GM21619 (cell line): ENCODE data around the gene HOXA1.
"Not testable (repeated sequence)": the region's sequence is repeated elsewhere in the genome, so short reads cannot be mapped to it uniquely, and the experiment has no call there.

Experiments used
- ATAC-seq: cut with Tn5 transposase; IDR thresholded peaks from one replicate; pipeline ENCODE4 v1.9.1; 2021; ENCODE audit not compliant: unreplicated experiment

The HOXA1 gene

DNA sequence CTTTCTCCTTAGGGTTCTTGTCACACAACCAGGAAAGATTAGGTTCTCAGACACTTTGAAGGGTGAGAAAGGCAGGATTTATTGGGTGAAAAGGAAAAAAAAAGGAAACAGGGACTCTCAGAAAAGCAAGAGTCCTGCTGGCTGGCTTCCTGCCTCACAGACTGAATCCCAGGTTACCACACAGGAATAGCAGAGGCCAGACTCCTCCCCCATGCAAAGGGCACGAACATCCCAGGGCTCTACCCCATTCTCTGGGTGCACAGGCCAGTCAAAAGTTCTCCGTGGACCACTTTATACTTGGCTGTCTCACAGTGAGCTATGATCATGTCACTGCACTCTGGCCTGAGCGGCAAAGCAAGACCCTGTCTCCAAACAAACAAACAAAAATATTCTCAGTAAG is 42.6 kb downstream of the HOXA1 start:
- ATAC-seq, result no peak

DNA sequence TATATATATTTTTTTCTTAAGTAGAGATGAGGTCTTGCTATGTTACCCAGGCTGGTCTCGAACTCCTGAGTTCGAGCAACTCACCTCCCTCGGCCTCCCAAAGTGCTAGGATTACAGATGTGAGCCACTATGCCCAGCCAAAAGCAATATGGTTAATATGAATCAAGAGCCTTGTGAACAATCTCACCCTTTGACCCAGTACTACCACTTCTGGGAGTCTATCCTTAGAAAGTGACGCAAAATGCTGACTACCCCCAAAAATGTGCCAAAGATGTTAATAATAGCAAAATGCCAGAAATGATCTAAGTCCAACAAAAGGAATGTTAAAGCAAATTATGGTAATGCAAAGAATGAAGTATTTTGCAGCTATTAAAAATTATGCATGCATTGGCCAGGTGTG is 44.3 kb downstream of the HOXA1 start:
- ATAC-seq, result no peak

DNA sequence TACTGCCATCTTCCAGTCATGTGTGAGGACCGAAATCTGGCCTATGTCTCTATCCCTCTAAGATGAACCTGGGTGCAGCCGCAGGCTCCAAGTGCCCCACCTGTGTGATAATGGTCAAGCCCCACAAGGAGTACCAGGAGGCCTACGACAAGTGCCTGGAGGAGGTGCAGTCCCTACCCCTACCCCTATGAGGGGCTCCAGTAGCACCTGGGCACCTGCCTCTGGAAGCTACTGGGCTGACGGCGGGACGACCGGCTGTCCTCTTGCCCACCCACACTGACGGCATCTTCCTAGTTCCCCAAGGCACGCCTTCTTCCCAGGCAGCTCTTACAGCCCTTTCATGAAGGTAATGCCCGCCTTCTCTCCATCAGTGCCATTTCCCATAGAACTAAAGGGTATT is 47.4 kb downstream of the HOXA1 start:
- no peak for ATAC-seq

DNA sequence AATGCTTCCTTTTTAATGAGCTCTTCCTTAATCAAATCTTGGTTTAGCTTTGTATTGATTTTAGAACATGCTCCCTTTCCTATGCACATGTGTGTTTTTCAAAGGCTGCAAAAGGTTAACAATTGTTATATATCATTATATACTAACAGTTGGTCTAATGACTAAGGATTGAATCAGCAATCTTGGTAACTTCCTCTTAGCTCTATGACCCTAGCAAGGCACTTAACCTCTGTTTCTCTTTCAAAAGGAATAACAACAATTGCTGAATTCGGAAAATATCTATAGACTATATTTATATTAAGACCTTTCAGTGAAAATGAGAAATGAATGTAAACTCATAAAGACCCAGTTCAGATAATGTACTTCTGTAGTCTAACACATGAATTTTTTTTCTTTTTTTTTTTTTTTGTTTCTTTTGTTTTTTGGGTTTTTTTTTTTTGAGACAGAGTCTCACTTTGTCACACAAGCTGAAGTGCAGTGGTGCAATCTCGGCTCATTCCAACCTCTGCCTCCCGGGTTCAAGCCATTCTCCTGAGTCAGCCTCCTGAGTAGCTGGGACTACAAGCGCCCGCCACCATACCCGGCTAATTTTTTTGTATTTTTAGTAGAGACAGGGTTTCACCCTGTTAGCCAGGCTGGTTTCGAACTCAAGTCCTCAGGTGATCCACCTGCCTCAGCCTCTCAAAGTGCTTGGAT is 48.8 kb downstream of the HOXA1 start:
- no peak for ATAC-seq

DNA sequence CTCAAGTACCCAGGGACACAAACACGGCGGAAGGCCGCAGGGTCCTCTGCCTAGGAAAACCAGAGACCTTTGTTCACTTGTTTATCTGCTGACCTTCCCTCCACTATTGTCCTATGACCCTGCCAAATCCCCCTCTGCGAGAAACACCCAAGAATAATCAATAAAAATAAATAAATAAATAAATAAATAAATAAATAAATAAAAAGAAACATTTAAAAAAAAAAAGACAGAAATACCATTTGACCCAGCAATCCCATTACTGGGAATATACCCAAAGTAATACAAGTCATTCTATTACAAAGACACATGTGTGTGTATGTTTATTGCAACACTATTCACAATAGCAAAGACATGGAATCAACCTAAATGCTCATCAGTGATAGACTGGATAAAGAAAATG is 49.8 kb downstream of the HOXA1 start:
- not testable (repeated sequence) for ATAC-seq

DNA sequence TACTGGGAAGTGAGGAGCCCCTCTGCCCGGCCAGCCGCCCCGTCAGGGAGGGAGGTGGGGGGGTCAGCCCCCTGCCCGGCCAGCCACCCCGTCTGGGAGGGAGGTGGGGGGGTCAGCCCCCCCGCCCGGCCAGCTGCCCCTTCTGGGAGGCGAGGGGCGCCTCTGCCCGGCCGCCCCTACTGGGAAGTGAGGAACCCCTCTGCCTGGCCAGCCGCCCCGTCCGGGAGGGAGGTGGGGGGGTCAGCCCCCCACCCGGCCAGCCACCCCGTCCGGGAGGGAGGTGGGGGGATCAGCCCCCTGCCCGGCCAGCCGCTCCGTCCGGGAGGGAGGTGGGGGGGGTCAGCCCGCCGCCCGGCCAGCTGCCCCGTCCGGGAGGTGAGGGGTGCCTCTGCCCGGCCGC is 50.7 kb downstream of the HOXA1 start:
- not testable (repeated sequence) for ATAC-seq
